Activated naive CD4-positive, alpha-beta T cell treated with anti-CD3 and anti-CD28 coated beads, Interleukin-2, amount 50 U/mL, for 24 hours (primary cell): ENCODE measurements around the gene MSH3.

Experiments used
- H3K27ac Mint-ChIP-seq: one replicate; pipeline ENCODE4 v1.8.0; 2021; ENCODE audit warnings: mild to moderate bottlenecking, mixed read lengths
- H3K27me3 Mint-ChIP-seq: one replicate; pipeline ENCODE4 v1.8.0; 2021; ENCODE audit warnings: mixed read lengths
- H3K36me3 Mint-ChIP-seq: one replicate; pipeline ENCODE4 v1.8.0; 2021; ENCODE audit warnings: mixed read lengths
- H3K4me1 Mint-ChIP-seq: one replicate; pipeline ENCODE4 v1.8.0; 2021; ENCODE audit warnings: mixed read lengths
- H3K4me3 Mint-ChIP-seq: one replicate; pipeline ENCODE4 v1.8.0; 2021; ENCODE audit warnings: mild to moderate bottlenecking, mixed read lengths
- H3K9me3 Mint-ChIP-seq: one replicate; pipeline ENCODE4 v1.8.0; 2021; ENCODE audit warnings: mixed read lengths

MSH3 gene

DNA sequence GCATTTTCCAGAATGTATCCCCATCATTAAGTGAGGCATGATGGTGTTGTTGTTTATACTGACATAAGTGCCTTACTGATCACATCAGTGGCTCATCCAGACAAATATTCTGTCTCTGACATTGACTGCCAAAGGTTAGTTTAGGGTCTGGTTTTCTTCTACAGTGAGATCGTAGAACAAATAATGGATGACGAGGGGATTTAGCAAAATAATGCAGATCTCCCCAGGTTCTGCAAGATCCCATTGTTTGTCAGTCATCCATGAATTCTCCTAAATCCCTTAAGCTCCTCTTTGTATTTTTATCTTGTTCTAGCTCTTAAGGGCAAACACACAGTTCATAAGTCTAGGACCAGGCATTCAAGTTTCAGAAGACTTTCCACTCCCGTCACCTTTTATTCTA is 93.5 kb downstream of the MSH3 start:
- Mint-ChIP-seq H3K4me1 (no peaks in the 10 kb centered on the region), H3K27ac (no peak overlapping the region), H3K27me3 (no peaks in the 10 kb centered on the region), H3K9me3 (no peaks in the 10 kb centered on the region), H3K4me3 (no peak overlapping the region), H3K36me3 (peaks cover 34% of the 10 kb centered on the region)

DNA sequence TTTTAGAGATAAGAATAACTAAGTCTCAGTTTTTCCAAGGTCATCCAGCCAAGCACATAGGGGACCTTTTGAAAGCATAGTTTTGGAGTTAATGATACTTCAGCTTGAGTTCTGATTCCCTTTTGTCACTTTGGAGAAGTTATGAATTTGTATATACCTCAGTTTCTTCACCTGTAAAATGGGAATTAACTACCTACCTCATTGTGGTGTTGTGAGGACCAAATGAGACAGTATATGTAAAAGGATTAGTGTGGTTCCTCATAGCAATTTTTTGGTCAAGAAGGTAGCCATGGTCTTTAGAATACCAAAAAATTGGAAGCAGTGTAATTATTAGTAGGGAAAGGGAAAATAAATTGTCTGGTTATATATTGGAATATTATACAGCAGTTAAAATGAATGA is 98.0 kb downstream of the MSH3 start:
- Mint-ChIP-seq H3K4me1 (peaks cover 43% of the 10 kb centered on the region), H3K36me3 (peaks cover 21% of the 10 kb centered on the region), H3K9me3 (no peaks in the 10 kb centered on the region), H3K27ac (no peak overlapping the region), H3K27me3 (no peaks in the 10 kb centered on the region), H3K4me3 (no peak overlapping the region)

DNA sequence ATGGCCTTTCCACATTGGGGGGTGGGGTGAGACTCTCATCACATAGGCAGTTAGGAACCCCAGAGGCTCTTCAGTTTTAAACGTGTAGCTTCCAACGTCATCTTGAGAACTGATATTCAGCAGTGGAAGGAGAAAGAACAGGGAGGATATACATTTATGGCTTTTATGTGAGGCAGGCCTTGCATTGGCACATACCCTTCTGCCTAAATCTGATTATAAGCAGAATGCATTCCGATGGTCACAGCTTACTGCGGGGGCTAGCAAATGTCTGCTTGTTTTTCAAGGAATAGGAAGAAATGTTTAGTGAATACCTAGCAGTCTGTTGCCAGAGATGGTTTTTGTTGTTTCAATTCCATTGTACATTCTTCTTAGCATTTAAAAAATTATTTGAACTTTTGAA is 99.3 kb downstream of the MSH3 start:
- Mint-ChIP-seq H3K4me3 (no peak overlapping the region), H3K9me3 (no peaks in the 10 kb centered on the region), H3K4me1 (peaks cover 52% of the 10 kb centered on the region), H3K27ac (peak overlapping the region; percentile 12), H3K27me3 (no peaks in the 10 kb centered on the region), H3K36me3 (peaks cover 28% of the 10 kb centered on the region)

DNA sequence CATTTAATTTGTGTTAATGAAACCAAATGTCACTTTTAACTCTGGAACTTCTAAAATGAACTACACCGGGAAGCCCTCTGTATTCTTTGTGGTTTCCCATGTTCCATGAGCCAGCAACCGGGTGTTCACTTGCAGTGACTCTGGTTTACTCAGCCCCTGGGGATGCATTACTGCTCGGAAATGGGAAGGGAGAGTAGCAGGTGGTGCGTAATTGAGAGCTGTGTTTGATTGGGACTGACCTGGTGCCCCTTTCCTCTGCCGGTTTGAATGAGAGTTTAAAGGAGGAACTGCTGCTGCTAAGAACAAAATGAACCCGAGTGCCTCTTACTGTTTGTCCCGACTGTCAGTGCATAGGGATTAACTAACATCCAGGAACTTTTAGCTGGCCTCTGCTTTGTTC is 100.4 kb downstream of the MSH3 start:
- H3K27me3 Mint-ChIP-seq = no peaks in the 10 kb centered on the region
- peaks cover 63% of the 10 kb centered on the region for H3K4me1 Mint-ChIP-seq
- peaks cover 31% of the 10 kb centered on the region for H3K36me3 Mint-ChIP-seq
- H3K9me3 Mint-ChIP-seq = no peaks in the 10 kb centered on the region
- peak overlapping the region; percentile 85 for H3K27ac Mint-ChIP-seq
- H3K4me3 Mint-ChIP-seq = peak overlapping the region; percentile 75

DNA sequence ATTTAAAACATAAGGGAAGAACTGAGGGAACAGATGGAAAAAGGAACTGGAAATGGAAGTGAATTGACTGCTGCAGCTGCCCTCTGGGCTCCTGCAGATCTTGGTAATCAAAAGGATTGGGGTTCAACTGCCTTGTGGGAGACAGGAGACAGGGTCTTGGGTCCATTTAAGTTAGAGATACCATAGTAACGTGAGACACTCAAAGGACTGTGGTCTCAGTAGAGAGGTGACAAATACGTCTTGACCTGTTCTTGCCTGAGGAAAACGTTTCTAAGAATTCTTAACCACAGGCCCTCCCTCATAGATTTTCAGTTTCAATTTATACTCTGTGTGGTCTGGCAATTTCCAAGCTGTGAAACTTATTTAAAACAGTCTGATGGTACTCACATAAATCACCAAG is 101.2 kb downstream of the MSH3 start:
- Mint-ChIP-seq H3K4me1 (peaks cover 70% of the 10 kb centered on the region), H3K27ac (peak overlapping the region; percentile 85), H3K4me3 (peak overlapping the region; percentile 75), H3K36me3 (peaks cover 27% of the 10 kb centered on the region), H3K9me3 (no peaks in the 10 kb centered on the region), H3K27me3 (no peaks in the 10 kb centered on the region)

DNA sequence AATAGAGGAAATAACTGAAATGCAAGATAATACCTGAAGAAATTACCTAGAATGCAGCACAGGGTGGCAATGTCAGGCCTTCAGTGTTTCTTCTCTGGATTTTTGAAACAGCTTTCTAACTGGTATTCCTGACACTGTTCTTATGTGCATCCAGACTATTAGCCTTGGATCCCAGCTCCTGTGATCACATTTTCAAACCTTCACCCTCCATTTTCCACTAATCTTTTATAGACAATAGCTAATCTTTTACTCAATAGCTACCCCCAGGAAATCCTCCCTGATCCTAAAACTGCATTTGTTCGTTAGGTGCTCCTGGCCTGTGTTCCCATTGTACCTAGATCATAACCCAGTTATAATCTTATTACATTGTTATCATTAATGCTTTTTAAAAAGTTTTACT is 101.8 kb downstream of the MSH3 start:
- H3K27ac Mint-ChIP-seq = peak overlapping the region; percentile 85
- no peaks in the 10 kb centered on the region for H3K9me3 Mint-ChIP-seq
- no peaks in the 10 kb centered on the region for H3K27me3 Mint-ChIP-seq
- peaks cover 77% of the 10 kb centered on the region for H3K4me1 Mint-ChIP-seq
- peaks cover 27% of the 10 kb centered on the region for H3K36me3 Mint-ChIP-seq
- peak overlapping the region; percentile 75 for H3K4me3 Mint-ChIP-seq

DNA sequence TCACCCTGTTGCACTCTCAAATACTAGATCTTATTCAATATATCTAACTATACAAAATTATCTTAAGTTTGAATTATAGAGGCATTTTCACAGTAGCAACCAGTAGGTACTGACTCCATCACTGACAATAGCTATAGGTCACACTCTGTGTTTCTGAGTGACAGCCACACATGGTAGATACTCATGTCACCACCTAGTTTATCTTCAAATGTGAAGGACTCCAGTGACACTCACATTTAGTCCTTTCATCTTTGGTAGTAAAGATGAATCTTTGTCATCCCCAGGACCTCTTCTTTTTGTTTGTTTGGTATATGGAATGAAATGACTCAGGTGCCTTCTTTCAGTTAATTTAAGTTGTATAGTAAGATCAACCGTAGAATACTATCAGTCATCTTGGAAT is 102.8 kb downstream of the MSH3 start:
- Mint-ChIP-seq H3K4me1 (peaks cover 83% of the 10 kb centered on the region), H3K4me3 (no peak overlapping the region), H3K9me3 (no peaks in the 10 kb centered on the region), H3K27ac (no peak overlapping the region), H3K36me3 (peaks cover 25% of the 10 kb centered on the region), H3K27me3 (no peaks in the 10 kb centered on the region)

DNA sequence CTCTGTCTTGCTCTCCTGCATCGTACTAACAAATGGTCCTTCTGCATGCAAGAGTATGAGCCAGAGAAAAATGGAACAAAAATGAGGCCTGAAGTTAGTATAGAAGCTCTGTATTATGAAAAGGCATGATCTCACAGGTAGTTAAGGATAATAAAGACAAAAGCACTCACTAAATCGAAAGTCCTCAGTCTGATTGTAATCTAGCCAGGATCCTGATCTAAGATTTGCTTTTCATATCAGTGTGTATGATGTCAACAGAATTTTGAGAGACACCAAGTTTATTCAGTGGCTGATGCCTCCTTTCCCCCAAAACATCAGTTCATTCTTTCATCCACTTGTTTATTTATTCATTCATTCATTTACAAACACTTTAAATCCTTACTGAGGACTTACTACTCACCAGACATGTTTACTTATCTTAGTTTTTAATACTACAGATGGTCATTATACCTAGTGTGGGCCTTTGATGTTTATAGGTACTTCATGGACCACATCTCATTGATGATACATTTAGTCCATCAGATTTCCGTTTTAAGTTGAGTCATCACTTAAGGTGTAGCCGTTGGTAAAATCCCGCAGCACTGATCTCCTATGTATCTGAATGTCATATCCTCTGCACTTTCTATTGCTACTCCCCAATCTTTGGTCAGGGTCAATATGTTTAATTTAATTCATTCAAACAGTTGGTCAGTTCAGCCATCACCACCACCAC is 105.6 kb downstream of the MSH3 start:
- H3K27ac Mint-ChIP-seq = no peak overlapping the region
- H3K9me3 Mint-ChIP-seq = no peaks in the 10 kb centered on the region
- peaks cover 63% of the 10 kb centered on the region for H3K4me1 Mint-ChIP-seq
- peaks cover 27% of the 10 kb centered on the region for H3K36me3 Mint-ChIP-seq
- no peak overlapping the region for H3K4me3 Mint-ChIP-seq
- H3K27me3 Mint-ChIP-seq = no peaks in the 10 kb centered on the region

DNA sequence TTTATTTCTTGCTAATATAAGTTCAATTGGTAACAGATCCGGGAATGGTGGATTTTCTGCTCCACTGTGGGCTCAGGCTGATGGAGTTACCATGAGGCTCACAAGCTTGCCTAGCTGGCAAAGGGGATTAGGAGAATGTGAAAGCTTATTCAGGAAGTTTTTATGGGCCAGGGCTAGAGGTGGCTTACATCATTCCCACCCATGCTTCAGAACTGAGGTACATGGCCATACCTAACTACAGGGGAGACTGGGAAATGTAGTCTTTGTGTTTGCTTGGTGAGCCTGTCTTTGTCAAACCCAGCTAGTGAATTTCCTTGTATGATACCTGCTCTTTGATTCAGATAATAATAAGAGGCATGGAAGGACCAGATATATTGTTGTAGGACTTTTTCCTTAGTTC is 106.2 kb downstream of the MSH3 start:
- Mint-ChIP-seq H3K27ac (peak overlapping the region; percentile 52), H3K4me3 (no peak overlapping the region), H3K36me3 (peaks cover 31% of the 10 kb centered on the region), H3K9me3 (no peaks in the 10 kb centered on the region), H3K27me3 (no peaks in the 10 kb centered on the region), H3K4me1 (peaks cover 56% of the 10 kb centered on the region)

DNA sequence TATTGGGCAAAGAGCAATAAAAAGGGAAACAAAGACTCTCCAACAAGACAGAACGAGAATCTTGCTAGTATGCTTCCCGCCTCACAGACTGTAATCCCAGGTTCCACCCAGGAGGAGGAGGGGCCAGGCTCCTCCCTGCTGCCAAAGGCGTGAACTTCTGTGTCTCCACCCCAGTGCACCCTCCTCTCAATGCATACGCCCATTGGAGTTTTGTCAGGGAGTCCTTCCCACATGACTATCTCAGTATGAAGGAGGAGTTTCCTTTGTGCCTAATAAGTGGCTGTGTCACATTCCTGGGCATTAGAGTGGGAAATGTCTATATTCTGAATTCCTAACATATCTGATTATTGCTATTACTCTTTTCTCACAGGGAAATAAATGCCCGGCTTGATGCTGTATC is 106.7 kb downstream of the MSH3 start:
- H3K4me3 Mint-ChIP-seq = no peak overlapping the region
- H3K27me3 Mint-ChIP-seq = no peaks in the 10 kb centered on the region
- H3K36me3 Mint-ChIP-seq = peaks cover 31% of the 10 kb centered on the region
- H3K27ac Mint-ChIP-seq = peak overlapping the region; percentile 65
- peaks cover 51% of the 10 kb centered on the region for H3K4me1 Mint-ChIP-seq
- no peaks in the 10 kb centered on the region for H3K9me3 Mint-ChIP-seq

DNA sequence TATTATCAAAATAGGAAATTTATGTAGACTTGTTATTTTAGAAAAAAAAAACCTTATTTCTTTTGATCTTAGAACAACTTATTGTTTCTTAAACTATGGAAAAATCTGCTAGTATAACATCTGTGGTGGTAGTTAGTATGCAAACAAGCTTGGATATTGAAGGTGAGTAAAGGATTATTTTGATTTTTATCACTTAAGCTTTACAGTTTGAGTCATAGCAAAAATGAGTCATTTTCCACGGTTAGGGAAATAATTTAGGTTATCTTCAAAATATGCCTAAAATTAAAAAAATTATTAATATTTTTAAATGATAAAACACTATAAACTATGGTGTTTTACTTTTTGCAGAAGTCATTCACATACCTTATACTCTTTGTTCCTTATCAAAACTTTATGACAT is 107.5 kb downstream of the MSH3 start:
- Mint-ChIP-seq H3K27me3 (no peaks in the 10 kb centered on the region), H3K36me3 (peaks cover 31% of the 10 kb centered on the region), H3K27ac (no peak overlapping the region), H3K4me1 (peaks cover 43% of the 10 kb centered on the region), H3K9me3 (no peaks in the 10 kb centered on the region), H3K4me3 (no peak overlapping the region)

DNA sequence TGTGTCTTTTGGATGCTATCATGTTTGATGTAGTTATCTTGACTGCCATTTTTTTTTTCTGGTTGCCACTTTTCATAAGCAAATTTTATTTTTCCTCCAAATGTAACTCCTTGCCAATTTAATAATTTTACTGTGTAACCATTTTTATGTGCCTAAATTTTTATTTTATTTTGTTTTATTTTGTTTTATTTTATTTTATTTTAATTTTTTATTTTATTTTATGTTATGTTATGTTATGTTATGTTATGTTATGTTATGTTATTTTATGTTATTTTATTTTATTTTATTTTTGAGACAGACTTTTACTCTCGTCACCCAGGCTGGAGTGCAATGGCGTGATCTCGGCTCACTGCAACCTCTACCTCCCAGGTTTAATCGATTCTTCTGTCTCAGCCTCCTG is 108.1 kb downstream of the MSH3 start:
- Mint-ChIP-seq H3K36me3 (peaks cover 29% of the 10 kb centered on the region), H3K27ac (no peak overlapping the region), H3K4me3 (no peak overlapping the region), H3K9me3 (no peaks in the 10 kb centered on the region), H3K27me3 (no peaks in the 10 kb centered on the region), H3K4me1 (peaks cover 39% of the 10 kb centered on the region)

DNA sequence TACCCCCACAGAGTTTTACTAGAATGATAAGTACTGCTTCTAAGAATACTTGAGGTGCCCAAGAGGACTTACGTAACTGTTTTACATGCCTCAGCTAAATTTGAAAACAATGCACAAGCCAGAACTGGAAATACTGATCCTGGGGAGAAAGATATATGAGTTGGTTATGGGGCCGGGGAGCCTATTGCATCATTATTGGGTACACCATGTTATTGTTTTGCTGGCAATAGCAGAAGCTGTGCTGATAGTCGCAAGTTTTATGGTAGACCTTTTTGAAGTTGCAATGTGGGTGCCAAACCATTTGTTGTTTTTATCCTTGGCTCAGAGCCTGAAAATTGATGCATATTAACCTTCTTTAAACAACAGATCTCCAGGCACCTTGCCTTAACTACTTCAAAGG is 108.8 kb downstream of the MSH3 start:
- Mint-ChIP-seq H3K9me3 (no peaks in the 10 kb centered on the region), H3K36me3 (peaks cover 27% of the 10 kb centered on the region), H3K4me3 (no peak overlapping the region), H3K4me1 (peaks cover 33% of the 10 kb centered on the region), H3K27me3 (no peaks in the 10 kb centered on the region), H3K27ac (no peak overlapping the region)

DNA sequence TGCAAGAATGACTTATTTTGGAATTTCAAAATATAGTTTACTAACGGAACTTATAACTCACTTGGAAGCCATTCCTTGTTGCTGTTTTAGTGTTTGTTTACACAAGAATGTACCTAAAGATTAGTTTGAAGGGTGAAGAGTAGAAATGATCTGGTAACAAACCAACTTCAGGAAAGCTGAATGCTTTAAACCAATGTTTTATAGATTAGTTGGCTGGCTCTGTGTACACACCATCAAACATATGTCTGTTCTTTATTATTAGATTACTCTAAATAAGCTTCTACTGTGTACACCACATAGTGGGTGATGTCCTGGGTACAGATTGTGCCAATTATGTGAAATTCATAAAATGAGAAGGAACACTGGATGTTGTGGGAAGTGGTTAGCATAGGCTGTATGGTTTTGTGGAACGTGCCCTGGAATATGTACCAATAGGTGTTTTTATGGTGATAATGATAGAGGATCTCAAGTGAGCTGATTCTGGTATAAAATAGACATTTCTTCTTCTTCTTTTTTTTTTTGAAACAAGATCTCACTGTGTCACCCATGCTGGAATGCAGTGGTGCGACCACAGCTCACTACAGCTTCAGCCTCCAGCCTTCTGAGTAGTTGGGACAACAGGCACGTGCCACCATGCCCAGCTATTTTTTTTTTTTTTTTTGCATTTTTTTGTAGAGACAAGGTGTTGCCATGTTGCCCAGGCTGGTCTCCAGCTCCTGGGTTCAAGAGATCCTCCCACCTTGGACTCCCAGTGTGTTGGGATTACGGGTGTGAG is 109.6 kb downstream of the MSH3 start:
- peaks cover 28% of the 10 kb centered on the region for H3K36me3 Mint-ChIP-seq

DNA sequence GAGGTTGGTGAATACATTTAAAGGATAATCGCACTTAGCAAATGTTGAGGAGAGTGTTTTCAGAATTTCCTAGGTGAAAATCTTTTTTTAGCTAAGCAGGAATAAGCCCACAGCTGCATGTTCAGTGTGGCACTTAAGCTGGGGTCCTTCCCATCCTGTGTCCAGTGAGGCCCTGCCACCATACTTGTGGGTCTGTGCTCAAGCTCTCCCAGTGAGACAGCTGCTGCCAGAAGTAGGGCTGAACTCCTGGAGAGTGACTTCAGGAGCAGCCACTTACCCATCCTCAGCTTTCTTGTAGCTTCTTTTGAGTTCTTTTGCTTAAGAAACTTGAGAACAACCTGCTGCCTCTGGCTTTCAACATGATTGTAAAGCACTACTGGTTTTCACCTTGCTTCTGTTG is 110.3 kb downstream of the MSH3 start:
- Mint-ChIP-seq H3K36me3 (peaks cover 25% of the 10 kb centered on the region), H3K9me3 (no peaks in the 10 kb centered on the region), H3K4me3 (no peak overlapping the region), H3K4me1 (peaks cover 21% of the 10 kb centered on the region), H3K27ac (no peak overlapping the region), H3K27me3 (no peaks in the 10 kb centered on the region)

More for the DNA sequence above, 109.6 kb downstream of the MSH3 start:
- Mint-ChIP-seq H3K4me1 (peaks cover 29% of the 10 kb centered on the region), H3K27ac (no peak overlapping the region), H3K4me3 (no peak overlapping the region), H3K9me3 (no peaks in the 10 kb centered on the region), H3K27me3 (no peaks in the 10 kb centered on the region)
